Ovary (tissue), 9 donors: ENCODE data around the gene GGN. TPM values are rescaled to one million over a fixed set of nuclear protein-coding genes. Genes with fewer than 3 reads are reported as not detected.
A peak's percentile ranks its signal among the peaks of the same experiment; 100 is the strongest.
"Not testable (repeated sequence)": the region's sequence is repeated elsewhere in the genome, so short reads cannot be mapped to it uniquely, and the experiment has no call there.

Experiments used
- DNase-seq, 5 donors: peaks; one replicate each; pipeline ENCODE4 v3.0.0-alpha.2; 2019 to 2020
- H3K27ac ChIP-seq, 2 donors: fragments of 200-600 bp; one replicate each; pipeline versions ENCODE4 v1.5.1 to v1.8.0; 2019 to 2022
- H3K27me3 ChIP-seq: fragments of 200-600 bp; one replicate; pipeline ENCODE4 v1.8.0; 2022
- H3K36me3 ChIP-seq: fragments of 200-600 bp; sonication (generic); one replicate; pipeline ENCODE4 v1.5.1; 2019
- H3K4me1 ChIP-seq: one replicate; pipeline ENCODE4 v1.8.1; 2013; ENCODE audit warnings: mild to moderate bottlenecking, moderate library complexity; ENCODE audit not compliant: insufficient read depth
- H3K4me3 ChIP-seq: fragments of 200-600 bp; sonication (generic); one replicate; pipeline ENCODE4 v1.5.1; 2017
- H3K9me3 ChIP-seq, 2 donors: fragments of 200-600 bp in 1 of 2; sonication (generic) in 1 of 2; one replicate each; pipeline versions ENCODE4 v1.5.1 to v1.8.1; 2013 to 2019; ENCODE audit warnings: mild to moderate bottlenecking in 1 of 2, moderate library complexity in 1 of 2
- EP300 ChIP-seq: sonication (generic); formaldehyde crosslinking; IDR thresholded peaks from one replicate; pipeline ENCODE4 v1.6.1; 2017; ENCODE audit warnings: antibody characterized with exemption
- POLR2A ChIP-seq: fragments of 450-650 bp; IDR thresholded peaks from one replicate; pipeline ENCODE4 v1.6.1; 2017; ENCODE audit warnings: antibody characterized with exemption, mild to moderate bottlenecking, moderate library complexity
- WGBS, 3 donors: extraction: QIAGEN DNeasy Blood & Tissue Kit in 1 of 3; methylation state at CpG; one replicate each; pipeline versions ENCODE4 v1.1.5 to v1.1.7; 2013 to 2017; 5-methylcytosine and 5-hydroxymethylcytosine counted together
- intact Hi-C, 4 donors: fragments of 100-400 bp; cut with DNase I; formaldehyde crosslinking; loops; one replicate each; pipeline versions ENCODE4 v1.11.0 to v1.15.1; 2022 to 2023
- polyA plus RNA-seq, 2 donors: library from polyadenylated mRNA; stranded (reverse); fragments of 200-250 nt in 1 of 2; fragments of 350-450 nt in 1 of 2; fragmentation: Illumina TruSeq in 1 of 2; extraction: RNeasy Lipid Tissue Mini Kit (QIAGEN cat#74804) in 1 of 2; gene quantifications; one replicate each; pipeline ENCODE4 v1.2.3, GENCODE V29; 2013 to 2014
- total RNA-seq, 7 donors: library from RNA; depleted of rRNA in 2 of 7; stranded (reverse); fragments of >200 nt in 2 of 7; fragmentation: NEBNext Ultra II Directional in 3 of 7; extraction: Animal tissue kit (Norgen Biotek cat#: 25700) in 3 of 7; gene quantifications; one replicate each; pipeline versions ENCODE4 v1.1.0 to v1.2.4, GENCODE V29; 2016 to 2023
- TF ChIP-seq, protein P1 (sequence below), 3 donors: fragments of 450-650 bp in 2 of 3; fragments of 200-600 bp in 1 of 3; IDR thresholded peaks; one replicate each; pipeline versions ENCODE4 v1.5.1 to v1.8.0; 2016 to 2022; ENCODE audit warnings: antibody characterized with exemption in 3 of 3, mild to moderate bottlenecking in 1 of 3
- donor health status: DM: no; HTN: no; CAD: no; lungs with moderate emphysema.
- donor health status: DM: no; HTN: no; CAD: no.
- donor health status: Bipolar disorder and iron deficiency.
- donor health status: DM: yes; HTN: yes; CAD: no.
- donor health status: DM: no; HTN: no; CAD: no.
- donor health status: DM: yes; HTN: yes; CAD: no.

Gene GGN
- total and polyA plus RNA-seq, 9 donors: 0.24 to 0.75 (median 0.54) TPM; not detected in 3

DNA sequence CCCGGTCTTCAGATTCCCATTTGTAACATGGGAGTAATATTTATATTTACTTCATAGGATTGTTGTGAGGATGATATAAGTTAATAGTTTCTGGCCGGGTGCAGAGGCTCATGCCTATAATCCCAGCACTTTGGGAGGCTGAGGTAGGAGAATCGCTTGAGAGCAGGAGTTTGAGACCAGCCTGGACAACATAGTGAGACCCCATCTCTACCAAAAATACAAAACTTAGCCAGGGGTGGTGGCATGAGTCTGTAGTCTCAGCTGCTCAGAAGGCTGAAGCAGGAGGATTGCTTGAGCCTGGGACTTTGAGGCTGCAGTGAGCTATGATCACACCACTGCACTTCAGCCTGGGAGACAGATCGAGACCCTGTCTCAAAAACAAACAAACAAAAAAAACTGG, 41.0 kb downstream of the GGN start:
- 71 to 81% (median 75%) methylated on average over 4 of the region's 4 CpGs for WGBS, 3 donors
- intact Hi-C loops: no loop called here
- Histone ChIP-seq H3K27me3 (no peaks in the 10 kb centered on the region), H3K36me3 (no peaks in the 10 kb centered on the region), H3K4me1 (no peaks in the 10 kb centered on the region), H3K4me3 (no peak overlapping the region), H3K9me3 (no peaks in the 10 kb centered on the region), H3K27ac (no peak overlapping the region)
- no peak for DNase-seq
- TF ChIP-seq, protein P1, sequence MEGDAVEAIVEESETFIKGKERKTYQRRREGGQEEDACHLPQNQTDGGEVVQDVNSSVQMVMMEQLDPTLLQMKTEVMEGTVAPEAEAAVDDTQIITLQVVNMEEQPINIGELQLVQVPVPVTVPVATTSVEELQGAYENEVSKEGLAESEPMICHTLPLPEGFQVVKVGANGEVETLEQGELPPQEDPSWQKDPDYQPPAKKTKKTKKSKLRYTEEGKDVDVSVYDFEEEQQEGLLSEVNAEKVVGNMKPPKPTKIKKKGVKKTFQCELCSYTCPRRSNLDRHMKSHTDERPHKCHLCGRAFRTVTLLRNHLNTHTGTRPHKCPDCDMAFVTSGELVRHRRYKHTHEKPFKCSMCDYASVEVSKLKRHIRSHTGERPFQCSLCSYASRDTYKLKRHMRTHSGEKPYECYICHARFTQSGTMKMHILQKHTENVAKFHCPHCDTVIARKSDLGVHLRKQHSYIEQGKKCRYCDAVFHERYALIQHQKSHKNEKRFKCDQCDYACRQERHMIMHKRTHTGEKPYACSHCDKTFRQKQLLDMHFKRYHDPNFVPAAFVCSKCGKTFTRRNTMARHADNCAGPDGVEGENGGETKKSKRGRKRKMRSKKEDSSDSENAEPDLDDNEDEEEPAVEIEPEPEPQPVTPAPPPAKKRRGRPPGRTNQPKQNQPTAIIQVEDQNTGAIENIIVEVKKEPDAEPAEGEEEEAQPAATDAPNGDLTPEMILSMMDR (IDR thresholded peaks at IDR 0.05): no peak
- no peak for TF ChIP-seq EP300
- TF ChIP-seq POLR2A: no peak

DNA sequence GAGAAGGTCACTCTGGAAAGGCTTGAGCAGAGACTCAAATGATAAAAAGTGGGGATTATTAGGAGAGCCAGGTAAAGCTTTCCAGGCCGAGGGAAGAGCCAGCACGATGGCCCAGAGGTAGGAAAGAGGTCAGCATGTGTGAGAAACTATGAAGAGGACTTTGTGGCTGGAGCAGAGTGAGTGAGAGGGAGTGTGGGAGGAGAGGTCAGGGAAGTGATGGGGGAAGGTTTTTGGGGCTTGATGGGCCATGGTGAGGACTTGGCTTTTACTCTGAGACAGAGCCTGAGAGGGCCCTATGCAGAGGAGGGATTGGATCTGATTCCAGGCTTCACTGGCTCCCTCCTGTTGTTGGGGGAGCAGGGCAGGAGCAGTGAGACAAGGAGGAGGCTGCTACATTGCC, 46.9 kb downstream of the GGN start:
- no peaks in the 10 kb centered on the region for H3K36me3 ChIP-seq
- H3K4me3 ChIP-seq: no peak overlapping the region
- WGBS, 3 donors: 76 to 89% (median 82%) methylated on average over 2 of the region's 2 CpGs
- H3K9me3 ChIP-seq: no peaks in the 10 kb centered on the region
- no peak for TF ChIP-seq POLR2A
- TF ChIP-seq, protein P1 (IDR thresholded peaks at IDR 0.05): no peak
- H3K27me3 ChIP-seq: no peaks in the 10 kb centered on the region
- peaks cover 1% of the 10 kb centered on the region for H3K4me1 ChIP-seq
- no peak overlapping the region for H3K27ac ChIP-seq
- no peak for DNase-seq
- intact Hi-C loops: no loop called here

DNA sequence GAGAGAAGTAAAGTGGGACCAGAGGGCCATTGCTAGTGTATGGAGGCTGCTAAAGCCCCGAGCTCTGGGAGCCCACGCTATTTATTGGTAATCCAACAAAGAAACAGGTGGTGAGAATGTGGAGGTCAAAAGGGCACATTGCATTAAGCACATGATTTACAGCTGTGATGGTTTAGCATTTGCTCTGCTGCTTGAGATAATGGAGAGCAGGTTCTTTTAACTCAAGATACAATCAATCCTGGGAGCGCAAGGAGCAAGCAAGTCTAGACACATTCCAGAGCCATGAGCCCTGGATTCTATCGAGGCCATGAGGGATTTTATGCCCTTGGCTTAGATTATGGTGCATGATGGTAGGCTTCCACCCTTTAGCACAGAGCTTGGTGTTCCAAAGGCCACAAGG, 48.8 kb downstream of the GGN start:
- WGBS, 3 donors: 59 to 65% (median 64%) methylated on average over 4 of the region's 4 CpGs
- not testable (repeated sequence) for H3K27me3 ChIP-seq, DNase-seq, H3K9me3 ChIP-seq, H3K27ac ChIP-seq, H3K4me3 ChIP-seq, H3K4me1 ChIP-seq, H3K36me3 ChIP-seq
- intact Hi-C loops: loop anchor here in 2 of 4 donors (5.0 to 10.0 kb wide), 2 partner anchors 33 to 194 kb away; partner anchors contain the start of gene PSMD8 (in 1 of the 2)

GRCh38 chr19:38337360-38337653, 50.5 kb downstream of the GGN start:
- intact Hi-C loops: loop anchor here in 2 of 4 donors (5.0 to 10.0 kb wide), 2 partner anchors 35 to 193 kb away; partner anchors contain the start of gene PSMD8 (in 1 of the 2)
- TF ChIP-seq EP300 (no peak), POLR2A (no peak)
- TF ChIP-seq, protein P1 (IDR thresholded peaks at IDR 0.05): no peak
- DNase-seq: no peak
- Histone ChIP-seq H3K36me3 (no peaks in the 10 kb centered on the region), H3K27me3 (no peaks in the 10 kb centered on the region), H3K9me3 (no peaks in the 10 kb centered on the region), H3K4me1 (peaks cover 2% of the 10 kb centered on the region), H3K27ac (no peak overlapping the region), H3K4me3 (peak overlapping the region; percentile 33)
- WGBS, 3 donors: 50 to 54% (median 53%) methylated on average over 5 to 10 of the region's 10 CpGs

DNA sequence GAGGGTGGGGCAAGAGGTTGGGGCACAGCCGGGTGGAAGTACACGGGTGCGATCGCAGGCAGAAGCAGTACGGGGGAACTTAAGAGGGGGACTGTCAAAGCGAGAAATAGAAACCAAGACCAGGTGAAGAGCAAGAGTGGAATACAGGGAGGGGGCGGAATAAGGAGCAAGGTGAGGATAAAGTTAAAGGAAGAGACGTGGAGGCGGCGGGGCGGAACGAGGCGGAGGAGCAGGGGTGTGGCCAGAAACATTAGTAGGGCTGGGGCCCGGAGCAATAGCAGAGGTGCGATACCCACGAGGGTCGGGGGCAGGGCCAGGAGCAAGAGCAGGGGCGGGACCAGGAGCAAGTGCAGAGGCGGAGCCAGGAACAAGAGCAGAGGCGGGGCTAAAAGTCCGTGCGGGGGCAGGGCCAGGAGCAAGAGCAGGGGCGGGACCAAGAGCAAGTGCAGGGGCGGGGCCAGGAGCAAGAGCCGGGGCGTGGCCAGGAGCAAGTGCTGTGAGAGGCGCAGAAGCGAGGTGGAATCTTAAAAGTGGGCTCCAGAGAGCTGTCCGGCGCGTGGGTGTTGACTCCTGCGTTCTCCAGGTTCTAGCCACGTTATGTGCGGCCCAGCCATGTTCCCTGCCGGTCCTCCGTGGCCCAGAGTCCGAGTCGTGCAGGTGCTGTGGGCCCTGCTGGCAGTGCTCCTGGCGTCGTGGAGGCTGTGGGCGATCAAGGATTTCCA, 51.0 kb downstream of the GGN start:
- Histone ChIP-seq H3K4me3 (peak overlapping the region; percentile 54), H3K27ac (peak overlapping the region in 1 of 2 donors; percentile 86), H3K27me3 (no peaks in the 10 kb centered on the region), H3K9me3 (no peaks in the 10 kb centered on the region), H3K36me3 (no peaks in the 10 kb centered on the region), H3K4me1 (peaks cover 2% of the 10 kb centered on the region)
- intact Hi-C loops: loop anchor here in 2 of 4 donors (5.0 to 10.0 kb wide), 2 partner anchors 36 to 192 kb away; partner anchors contain the start of gene PSMD8 (in 1 of the 2)
- peak; percentile 93 to 97 (median 96) for DNase-seq
- WGBS, 3 donors: 2 to 3% (median 3%) methylated on average over 41 of the region's 41 CpGs
- TF ChIP-seq POLR2A (no peak), EP300 (no peak)
- TF ChIP-seq, protein P1 (IDR thresholded peaks at IDR 0.05): no peak
